CD14-positive monocyte (primary cell): ENCODE data around the gene POSTN. TPM values are rescaled to one million over a fixed set of nuclear protein-coding genes. Genes with fewer than 3 reads are reported as not detected.

Experiments
- DNase-seq, 3 donors: peaks; one replicate each; pipeline ENCODE4 v3.0.0-alpha.2; 2011 to 2022
- H2AFZ ChIP-seq: 2 replicates; pipeline ENCODE4 v1.6.0; 2012; ENCODE audit warnings: mild to moderate bottlenecking, low read depth, low read length, inconsistent platforms; ENCODE audit not compliant: insufficient read depth, poor library complexity, severe bottlenecking
- H3K27ac ChIP-seq, 2 donors: 1 replicate in 1 of 2; 2 replicates in 1 of 2; pipeline ENCODE4 v1.5.1; 2012 to 2013; ENCODE audit warnings: low read length in 2 of 2, control low read depth in 1 of 2, inconsistent platforms in 1 of 2, low read depth in 1 of 2, mild to moderate bottlenecking in 1 of 2
- H3K27me3 ChIP-seq, 2 donors: one replicate each; pipeline versions ENCODE4 v1.6.0 to v1.6.1; 2011 to 2013; ENCODE audit warnings: low read length in 2 of 2; ENCODE audit not compliant: control insufficient read depth in 2 of 2, insufficient read depth in 2 of 2
- H3K36me3 ChIP-seq, 2 donors: replicated peaks in 1 of 2; 1 replicate in 1 of 2; 2 replicates in 1 of 2; pipeline versions ENCODE4 v1.5.1 to v1.6.1; 2012 to 2013; ENCODE audit warnings: low read length in 2 of 2, control low read depth in 1 of 2, inconsistent platforms in 1 of 2, mild to moderate bottlenecking in 1 of 2; ENCODE audit not compliant: insufficient read depth in 2 of 2, control insufficient read depth in 1 of 2
- H3K4me1 ChIP-seq, 2 donors: 1 replicate in 1 of 2; 2 replicates in 1 of 2; pipeline versions ENCODE4 v1.5.1 to v1.6.1; 2012 to 2013; ENCODE audit warnings: low read length in 2 of 2, control low read depth in 1 of 2, inconsistent platforms in 1 of 2, mild to moderate bottlenecking in 1 of 2, moderate library complexity in 1 of 2; ENCODE audit not compliant: insufficient read depth in 2 of 2, control insufficient read depth in 1 of 2
- H3K4me2 ChIP-seq: replicated peaks from 2 replicates; pipeline ENCODE3; 2012; ENCODE audit warnings: low read length, moderate library complexity, mild to moderate bottlenecking; ENCODE audit not compliant: poor library complexity, severe bottlenecking; ENCODE audit errors: extremely low read depth
- H3K4me3 ChIP-seq, 3 experiments: fragments of 200-600 bp in 1 of 3; sonication (generic) in 1 of 3; replicated peaks in 1 of 3; 1 replicate in 2 of 3; 2 replicates in 1 of 3; pipeline ENCODE4 v1.5.1; 2011 to 2013; ENCODE audit warnings: low read length in 3 of 3, mild to moderate bottlenecking in 3 of 3, control low read depth in 2 of 3, low read depth in 2 of 3, inconsistent platforms in 1 of 3, moderate library complexity in 1 of 3
- H3K79me2 ChIP-seq: 2 replicates; pipeline ENCODE4 v1.6.0; 2012; ENCODE audit warnings: mild to moderate bottlenecking, control low read depth, inconsistent platforms, low read length, moderate library complexity; ENCODE audit not compliant: insufficient read depth
- H3K9ac ChIP-seq: 2 replicates; pipeline ENCODE4 v1.6.0; 2017; ENCODE audit warnings: low read length, mild to moderate bottlenecking; ENCODE audit not compliant: insufficient read depth, poor library complexity, severe bottlenecking
- H3K9me3 ChIP-seq, 2 donors: replicated peaks in 1 of 2; 1 replicate in 1 of 2; 2 replicates in 1 of 2; pipeline versions ENCODE4 v1.5.1 to v1.6.1; 2012 to 2013; ENCODE audit warnings: low read length in 2 of 2, control low read depth in 1 of 2; ENCODE audit not compliant: control insufficient read depth in 1 of 2, insufficient read depth in 1 of 2
- H4K20me1 ChIP-seq: 2 replicates; pipeline ENCODE4 v1.6.0; 2012; ENCODE audit warnings: mild to moderate bottlenecking, low read length, control low read depth, moderate library complexity; ENCODE audit not compliant: insufficient read depth
- H3K27ac Mint-ChIP-seq, 7 donors: one replicate each; pipeline ENCODE4 v1.8.0; 2020; ENCODE audit warnings: mild to moderate bottlenecking in 7 of 7, mixed read lengths in 7 of 7, moderate library complexity in 6 of 7, inconsistent platforms in 2 of 7
- H3K27me3 Mint-ChIP-seq, 3 donors: one replicate each; pipeline ENCODE4 v1.8.0; 2021 to 2022; ENCODE audit warnings: low read depth in 3 of 3, mild to moderate bottlenecking in 3 of 3, mixed read lengths in 3 of 3, moderate library complexity in 3 of 3, inconsistent platforms in 1 of 3
- H3K36me3 Mint-ChIP-seq, 2 donors: one replicate each; pipeline ENCODE4 v1.8.0; 2020; ENCODE audit warnings: mixed read lengths in 2 of 2, inconsistent platforms in 1 of 2, mild to moderate bottlenecking in 1 of 2
- H3K4me1 Mint-ChIP-seq: one replicate; pipeline ENCODE4 v1.8.0; 2020; ENCODE audit warnings: mild to moderate bottlenecking, mixed read lengths
- H3K4me3 Mint-ChIP-seq, 2 donors: one replicate each; pipeline ENCODE4 v1.8.0; 2020; ENCODE audit warnings: mild to moderate bottlenecking in 2 of 2, mixed read lengths in 2 of 2, moderate library complexity in 1 of 2
- H3K9me3 Mint-ChIP-seq, 7 donors: one replicate each; pipeline ENCODE4 v1.8.0; 2020 to 2022; ENCODE audit warnings: mixed read lengths in 7 of 7, mild to moderate bottlenecking in 6 of 7, moderate library complexity in 6 of 7, inconsistent platforms in 2 of 7
- WGBS: methylation state at CpG from one replicate; pipeline ENCODE4 v1.1.5; 2013; ENCODE audit warnings: missing lambda C conversion rate; ENCODE audit not compliant: insufficient coverage; 5-methylcytosine and 5-hydroxymethylcytosine counted together
- intact Hi-C, 2 donors: fragments of 100-400 bp; cut with micrococcal nuclease; formaldehyde crosslinking; loops; one replicate each; pipeline versions ENCODE4 v1.15.0 to v1.15.1; 2023
- polyA minus RNA-seq: library from RNA; depleted of rRNA, polyadenylated mRNA; stranded (reverse); fragments of >200 nt; gene quantifications from 2 replicates; pipeline ENCODE4 v1.2.3, GENCODE V29; 2012
- polyA plus RNA-seq, 3 donors: library from polyadenylated mRNA; depleted of rRNA in 1 of 3; unstranded in 2 of 3; stranded (reverse) in 1 of 3; fragments of 300-500 nt in 2 of 3; fragments of >200 nt in 1 of 3; fragmentation: Illumina TruSeq in 2 of 3; gene quantifications; 1 replicate in 2 of 3; 2 replicates in 1 of 3; pipeline ENCODE4 v1.2.3, GENCODE V29; 2012 to 2021
- total RNA-seq, 12 experiments: library from RNA in 1 of 12; stranded (reverse) in 1 of 12; fragments of 120-200 nt in 1 of 12; gene quantifications; one replicate each; pipeline ENCODE4 v1.2.4 and lab custom pipeline; 2013 to 2026; ENCODE audit warnings: mixed read lengths in 6 of 12, inconsistent platforms in 1 of 12
- TF ChIP-seq, protein P1 (sequence below): fragments of 200-600 bp; IDR thresholded peaks from one replicate; pipeline ENCODE4 v1.8.0; 2022; ENCODE audit warnings: antibody characterized with exemption, mild to moderate bottlenecking

POSTN gene, protein sequence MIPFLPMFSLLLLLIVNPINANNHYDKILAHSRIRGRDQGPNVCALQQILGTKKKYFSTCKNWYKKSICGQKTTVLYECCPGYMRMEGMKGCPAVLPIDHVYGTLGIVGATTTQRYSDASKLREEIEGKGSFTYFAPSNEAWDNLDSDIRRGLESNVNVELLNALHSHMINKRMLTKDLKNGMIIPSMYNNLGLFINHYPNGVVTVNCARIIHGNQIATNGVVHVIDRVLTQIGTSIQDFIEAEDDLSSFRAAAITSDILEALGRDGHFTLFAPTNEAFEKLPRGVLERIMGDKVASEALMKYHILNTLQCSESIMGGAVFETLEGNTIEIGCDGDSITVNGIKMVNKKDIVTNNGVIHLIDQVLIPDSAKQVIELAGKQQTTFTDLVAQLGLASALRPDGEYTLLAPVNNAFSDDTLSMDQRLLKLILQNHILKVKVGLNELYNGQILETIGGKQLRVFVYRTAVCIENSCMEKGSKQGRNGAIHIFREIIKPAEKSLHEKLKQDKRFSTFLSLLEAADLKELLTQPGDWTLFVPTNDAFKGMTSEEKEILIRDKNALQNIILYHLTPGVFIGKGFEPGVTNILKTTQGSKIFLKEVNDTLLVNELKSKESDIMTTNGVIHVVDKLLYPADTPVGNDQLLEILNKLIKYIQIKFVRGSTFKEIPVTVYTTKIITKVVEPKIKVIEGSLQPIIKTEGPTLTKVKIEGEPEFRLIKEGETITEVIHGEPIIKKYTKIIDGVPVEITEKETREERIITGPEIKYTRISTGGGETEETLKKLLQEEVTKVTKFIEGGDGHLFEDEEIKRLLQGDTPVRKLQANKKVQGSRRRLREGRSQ
- total RNA-seq (2013) = 1.2 TPM
- polyA plus RNA-seq = not detected
- not detected in 2 replicates for polyA minus RNA-seq
- 0 to 2.4 (median 0.06) reads per million in 11 experiments for total RNA-seq (lab: John Stamatoyannopoulos, UW)

DNA sequence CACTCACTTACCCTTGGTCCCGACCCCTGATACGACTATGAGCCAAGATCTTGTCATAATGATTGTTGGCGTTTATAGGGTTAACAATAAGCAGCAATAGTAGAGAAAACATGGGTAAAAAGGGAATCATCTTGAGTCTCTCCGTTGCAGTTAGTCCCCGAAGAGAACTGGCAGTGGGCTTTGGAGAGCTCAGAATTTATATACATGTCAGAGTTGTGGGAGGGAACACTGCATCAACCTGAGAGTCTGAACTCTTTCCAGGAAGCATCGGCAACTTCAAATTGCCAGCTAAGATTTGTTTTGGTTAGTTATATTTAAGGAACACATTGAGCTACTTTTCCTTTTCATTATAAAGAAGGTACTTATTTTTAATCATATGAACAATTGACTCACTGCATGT, at the start of gene POSTN:
TSS of gene POSTN (minus strand) at position 172 of the 400 bp plus-strand sequence. CDS start at position 130, 42 bp downstream.
- Mint-ChIP-seq H3K9me3 (no peaks in the 10 kb centered on the region), H3K27ac (no peak within 1 kb of the TSS), H3K27me3 (peaks cover 0 to 2% (median under 1%) of the 10 kb centered on the region in 3 donors), H3K4me1 (no peaks in the 10 kb centered on the region), H3K4me3 (no peak within 1 kb of the TSS), H3K36me3 (no peaks in the 10 kb centered on the region)
- H3K4me2 ChIP-seq = no peak within 1 kb of the TSS
- H3K4me1 ChIP-seq = no peaks in the 10 kb centered on the region
- H4K20me1 ChIP-seq = no peaks in the 10 kb centered on the region
- no peaks in the 10 kb centered on the region for H3K36me3 ChIP-seq
- DNase-seq = no peak
- no peak within 1 kb of the TSS for H3K4me3 ChIP-seq
- intact Hi-C loops = no loop called here
- H3K27ac ChIP-seq = no peak within 1 kb of the TSS
- WGBS = 30% methylated on average over 3 of the region's 6 CpGs
- H2AFZ ChIP-seq = no peak within 1 kb of the TSS
- no peaks in the 10 kb centered on the region for H3K27me3 ChIP-seq
- TF ChIP-seq, protein P1, sequence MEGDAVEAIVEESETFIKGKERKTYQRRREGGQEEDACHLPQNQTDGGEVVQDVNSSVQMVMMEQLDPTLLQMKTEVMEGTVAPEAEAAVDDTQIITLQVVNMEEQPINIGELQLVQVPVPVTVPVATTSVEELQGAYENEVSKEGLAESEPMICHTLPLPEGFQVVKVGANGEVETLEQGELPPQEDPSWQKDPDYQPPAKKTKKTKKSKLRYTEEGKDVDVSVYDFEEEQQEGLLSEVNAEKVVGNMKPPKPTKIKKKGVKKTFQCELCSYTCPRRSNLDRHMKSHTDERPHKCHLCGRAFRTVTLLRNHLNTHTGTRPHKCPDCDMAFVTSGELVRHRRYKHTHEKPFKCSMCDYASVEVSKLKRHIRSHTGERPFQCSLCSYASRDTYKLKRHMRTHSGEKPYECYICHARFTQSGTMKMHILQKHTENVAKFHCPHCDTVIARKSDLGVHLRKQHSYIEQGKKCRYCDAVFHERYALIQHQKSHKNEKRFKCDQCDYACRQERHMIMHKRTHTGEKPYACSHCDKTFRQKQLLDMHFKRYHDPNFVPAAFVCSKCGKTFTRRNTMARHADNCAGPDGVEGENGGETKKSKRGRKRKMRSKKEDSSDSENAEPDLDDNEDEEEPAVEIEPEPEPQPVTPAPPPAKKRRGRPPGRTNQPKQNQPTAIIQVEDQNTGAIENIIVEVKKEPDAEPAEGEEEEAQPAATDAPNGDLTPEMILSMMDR = no peak
- no peaks in the 10 kb centered on the region for H3K79me2 ChIP-seq
- H3K9ac ChIP-seq = no peak within 1 kb of the TSS
- no peaks in the 10 kb centered on the region for H3K9me3 ChIP-seq

DNA sequence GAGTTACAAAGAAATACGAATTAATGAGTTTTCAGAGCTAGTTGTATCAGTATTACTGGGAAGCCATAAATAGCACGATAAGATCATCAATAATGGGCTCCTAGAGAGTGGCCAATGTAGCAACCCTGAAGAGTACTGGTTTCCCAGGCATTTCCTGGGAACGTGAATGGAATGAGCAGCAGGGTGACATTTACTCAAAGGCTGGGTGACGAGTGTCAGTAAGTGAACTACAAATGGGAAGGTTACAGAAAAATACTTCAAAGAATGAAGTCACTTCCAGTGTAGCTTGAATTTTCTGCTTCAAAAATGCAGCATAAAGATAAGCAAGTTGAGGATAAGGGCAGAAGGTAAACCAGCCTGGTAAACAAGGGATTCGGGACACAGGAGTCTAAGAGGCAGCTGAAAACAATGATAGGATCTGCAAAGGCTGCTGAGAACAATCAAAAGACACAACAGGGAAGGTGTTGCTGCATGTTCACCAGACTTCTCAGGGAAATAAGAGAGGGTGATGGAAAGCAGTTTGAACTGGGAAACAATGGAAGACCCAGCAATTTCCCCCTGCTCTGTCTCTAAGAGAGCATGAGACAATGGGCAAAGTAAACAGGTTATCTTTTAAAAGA, 48.6 kb upstream of the POSTN start:
- Histone ChIP-seq H3K4me2 (no peak overlapping the region), H3K27me3 (no peaks in the 10 kb centered on the region), H3K9me3 (no peaks in the 10 kb centered on the region), H3K4me3 (no peak overlapping the region), H3K27ac (no peak overlapping the region), H3K4me1 (no peaks in the 10 kb centered on the region), H3K36me3 (no peaks in the 10 kb centered on the region), H3K9ac (no peak overlapping the region), H2AFZ (no peak overlapping the region), H4K20me1 (no peaks in the 10 kb centered on the region), H3K79me2 (no peaks in the 10 kb centered on the region)
- intact Hi-C loops = no loop called here
- TF ChIP-seq, protein P1 = no peak
- Mint-ChIP-seq H3K36me3 (no peaks in the 10 kb centered on the region), H3K4me3 (no peak overlapping the region), H3K4me1 (no peaks in the 10 kb centered on the region), H3K27ac (no peak overlapping the region), H3K9me3 (peaks cover 0 to 10% (median 2%) of the 10 kb centered on the region in 7 donors), H3K27me3 (peaks cover 0 to 5% (median 0%) of the 10 kb centered on the region in 3 donors)
- WGBS = 45% methylated on average over 3 of the region's 5 CpGs
- no peak for DNase-seq
